GM18868 (cell line): ENCODE data around the gene MTFR1L.

ENCODE experiments used
- ATAC-seq: cut with Tn5 transposase; IDR thresholded peaks from one replicate; pipeline ENCODE4 v1.9.1; 2021; ENCODE audit warnings: mild to moderate bottlenecking, moderate library complexity; ENCODE audit not compliant: unreplicated experiment

The MTFR1L gene

DNA sequence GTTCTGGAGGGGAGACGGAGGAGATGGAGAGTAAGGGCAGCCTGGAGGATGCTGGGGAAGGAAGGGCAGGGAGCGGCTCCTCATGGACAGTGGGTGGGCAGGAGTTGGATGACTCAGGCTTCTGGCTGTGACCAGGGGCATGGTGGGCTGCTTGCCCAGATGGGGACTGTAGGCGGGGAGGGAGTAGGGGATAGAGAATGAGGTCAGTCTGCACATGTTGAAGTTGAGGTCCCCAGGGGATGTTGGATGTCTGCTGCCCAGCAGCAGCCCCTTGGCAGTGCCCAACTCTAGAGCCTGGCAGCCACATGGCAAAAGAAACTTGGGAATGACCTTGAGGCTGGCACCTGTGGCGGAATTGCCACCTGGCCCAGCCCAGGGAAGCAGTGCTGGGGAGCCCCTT is 13.3 kb upstream of the MTFR1L start:
- no peak for ATAC-seq

DNA sequence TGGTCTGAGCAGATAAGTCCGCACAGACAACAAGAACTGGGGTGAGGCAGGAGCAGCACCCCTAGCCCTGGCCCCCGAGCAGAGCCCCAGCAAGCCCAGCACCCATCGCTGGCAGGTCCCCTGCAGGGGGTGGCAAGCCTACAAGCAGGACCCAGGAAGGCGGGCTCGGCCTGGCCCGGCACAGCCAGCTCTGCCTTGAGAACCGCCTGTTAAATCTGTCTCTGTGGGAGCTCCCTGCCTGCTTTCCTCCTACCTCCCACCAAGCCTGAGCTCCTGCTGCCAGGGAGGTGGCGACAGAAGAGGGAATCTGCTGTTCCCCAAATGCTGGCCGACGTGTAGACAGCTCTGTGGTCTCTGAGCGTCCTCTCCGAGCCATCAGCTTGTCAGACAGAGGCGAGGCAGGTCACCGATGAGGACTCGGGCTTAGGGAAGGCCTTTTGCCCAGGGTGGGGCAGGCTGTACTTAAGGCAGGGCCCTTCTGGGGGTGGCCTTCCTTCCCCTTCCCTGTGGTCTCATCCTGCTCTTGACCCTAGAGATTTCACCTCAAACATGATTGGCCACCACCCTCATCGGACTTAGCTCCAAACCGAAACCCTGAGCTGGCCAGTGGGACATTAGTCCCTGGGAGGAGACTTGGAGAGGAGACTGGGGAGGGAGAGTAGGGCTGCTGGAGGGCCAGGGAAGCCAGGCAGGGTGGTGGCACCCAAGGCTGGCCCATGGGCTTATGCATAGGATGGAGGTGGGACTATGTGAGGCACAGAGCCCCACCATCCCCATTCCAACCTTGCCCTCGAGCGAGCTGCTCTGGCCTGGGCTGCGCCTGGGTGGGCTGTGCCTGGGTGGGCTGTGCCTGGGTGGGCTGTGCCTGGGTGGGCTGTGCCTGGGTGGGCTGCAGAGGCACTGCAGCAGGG is 12.0 kb upstream of the MTFR1L start:
- ATAC-seq = no peak

DNA sequence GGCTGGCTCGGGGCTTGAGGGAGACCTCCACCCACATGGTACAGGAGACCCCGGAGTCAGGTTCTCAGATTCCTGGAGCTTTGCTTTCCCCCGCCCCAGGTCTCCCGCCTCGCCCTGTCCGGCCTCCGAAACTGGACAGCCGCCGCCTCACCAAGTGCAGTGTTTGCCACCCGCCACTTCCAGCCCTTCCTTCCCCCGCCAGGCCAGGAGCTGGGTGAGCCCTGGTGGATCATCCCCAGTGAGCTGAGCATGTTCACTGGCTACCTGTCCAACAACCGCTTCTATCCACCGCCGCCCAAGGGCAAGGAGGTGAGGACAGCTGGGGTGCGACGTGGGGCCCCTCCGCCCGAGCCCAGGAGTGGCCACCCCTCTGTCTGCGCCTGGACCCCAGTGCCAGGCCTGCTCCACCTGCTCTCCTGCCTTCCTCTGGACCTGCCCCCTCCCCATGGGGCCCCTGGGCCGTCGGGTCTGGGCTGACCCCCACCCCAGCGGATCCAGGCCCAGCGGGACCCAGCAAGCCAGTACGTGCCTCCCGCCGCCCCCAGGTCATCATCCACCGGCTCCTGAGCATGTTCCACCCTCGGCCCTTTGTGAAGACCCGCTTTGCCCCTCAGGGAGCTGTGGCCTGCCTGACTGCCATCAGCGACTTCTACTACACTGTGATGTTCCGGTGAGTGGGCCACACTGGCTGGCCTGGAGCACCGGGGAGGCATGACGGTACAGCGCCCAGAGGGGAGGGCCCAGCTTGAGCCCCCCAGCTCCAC is 11.1 kb upstream of the MTFR1L start:
- ATAC-seq = no peak

DNA sequence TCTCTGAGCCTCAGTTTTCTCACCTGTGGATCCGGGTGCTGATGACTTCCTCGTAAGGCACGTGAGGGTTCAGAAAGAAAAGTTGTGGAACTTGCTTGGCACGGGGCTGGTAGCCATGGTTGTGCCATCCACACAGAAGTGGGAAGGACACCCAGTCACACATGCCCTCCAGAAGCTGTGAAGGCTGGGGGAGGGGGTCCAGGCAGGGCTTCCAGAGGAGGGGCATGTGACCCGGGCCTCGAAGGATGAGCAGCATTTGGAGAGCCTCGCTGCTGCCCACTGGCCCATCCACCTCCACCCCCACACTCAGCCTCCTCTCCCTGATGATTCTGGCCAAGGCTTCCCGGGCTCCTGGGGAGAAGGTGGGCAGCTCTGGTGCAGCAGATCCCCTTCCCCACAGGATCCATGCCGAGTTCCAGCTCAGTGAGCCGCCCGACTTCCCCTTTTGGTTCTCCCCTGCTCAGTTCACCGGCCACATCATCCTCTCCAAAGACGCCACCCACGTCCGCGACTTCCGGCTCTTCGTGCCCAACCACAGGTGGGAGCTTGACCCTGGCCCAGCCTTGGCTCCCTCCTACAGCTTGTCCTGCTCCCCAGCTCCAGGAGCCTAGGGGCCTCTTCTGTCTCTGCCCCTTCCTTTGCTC is 10.3 kb upstream of the MTFR1L start:
- ATAC-seq = no peak

DNA sequence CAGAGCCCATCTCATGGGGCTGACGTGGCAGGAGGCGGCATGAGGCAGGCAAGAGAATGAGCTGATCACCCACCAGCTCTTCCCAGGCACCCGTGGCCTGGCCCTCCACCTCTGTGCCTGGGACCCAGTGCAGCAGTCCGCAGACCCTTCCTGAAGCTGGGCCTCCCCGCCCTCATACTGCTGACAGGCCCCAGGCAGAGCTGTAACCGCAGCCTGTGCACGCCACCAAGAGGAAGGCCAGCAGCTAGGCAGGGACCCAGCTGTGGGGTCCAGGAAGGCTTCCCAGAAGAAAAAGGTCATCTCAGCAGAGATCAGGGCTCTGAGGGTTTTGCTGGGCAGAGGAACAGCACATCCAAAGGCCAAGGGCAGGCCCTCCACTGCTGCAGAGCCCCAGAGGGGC is 9.8 kb upstream of the MTFR1L start:
- ATAC-seq = no peak

DNA sequence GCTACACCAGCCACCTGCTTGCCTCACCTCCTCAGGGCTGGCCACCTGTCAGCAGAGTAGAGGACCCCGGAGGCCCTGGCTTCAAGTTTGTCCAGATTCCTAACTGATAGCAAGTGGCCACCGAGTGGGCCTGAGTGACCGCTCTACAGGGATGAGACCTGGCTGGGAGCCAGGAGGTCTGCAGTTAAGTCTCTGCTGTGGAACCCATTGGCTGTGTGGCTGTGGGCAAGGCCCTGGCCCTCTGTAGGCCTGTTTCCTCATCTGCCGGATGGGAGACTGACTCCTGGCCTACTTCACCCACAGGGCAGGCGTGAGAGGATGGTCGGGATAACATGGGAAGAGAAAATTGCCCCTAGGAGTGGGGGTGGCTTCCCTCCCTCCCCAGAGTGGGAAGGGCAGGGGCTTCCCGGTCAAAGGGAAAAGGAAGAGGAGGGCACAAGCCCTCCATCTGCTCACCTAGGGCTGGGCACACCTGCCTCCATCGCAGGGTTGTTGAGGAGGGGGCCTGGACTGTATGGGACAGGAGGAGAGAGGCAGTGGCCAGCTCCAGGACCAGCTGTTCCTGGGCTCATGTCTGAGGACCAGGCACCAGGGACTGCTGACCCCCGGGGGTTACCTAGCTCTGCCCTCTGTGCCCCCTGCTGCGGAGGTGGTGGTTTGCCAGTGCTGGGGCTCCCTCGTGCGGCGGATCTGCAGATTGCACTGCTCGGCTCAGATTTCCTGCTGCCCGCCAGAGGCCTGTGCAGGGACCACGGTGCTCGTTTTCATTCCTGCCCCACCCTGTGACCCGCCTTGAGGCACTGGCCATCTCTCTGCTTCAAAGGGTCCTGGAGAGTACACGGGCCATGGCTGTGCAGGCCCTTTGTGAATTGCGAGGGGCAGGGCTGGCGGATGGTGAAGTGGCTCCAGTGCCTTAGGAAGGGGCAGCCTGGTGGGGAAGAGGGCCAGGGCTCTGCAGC is 9.1 kb upstream of the MTFR1L start:
- ATAC-seq = no peak

DNA sequence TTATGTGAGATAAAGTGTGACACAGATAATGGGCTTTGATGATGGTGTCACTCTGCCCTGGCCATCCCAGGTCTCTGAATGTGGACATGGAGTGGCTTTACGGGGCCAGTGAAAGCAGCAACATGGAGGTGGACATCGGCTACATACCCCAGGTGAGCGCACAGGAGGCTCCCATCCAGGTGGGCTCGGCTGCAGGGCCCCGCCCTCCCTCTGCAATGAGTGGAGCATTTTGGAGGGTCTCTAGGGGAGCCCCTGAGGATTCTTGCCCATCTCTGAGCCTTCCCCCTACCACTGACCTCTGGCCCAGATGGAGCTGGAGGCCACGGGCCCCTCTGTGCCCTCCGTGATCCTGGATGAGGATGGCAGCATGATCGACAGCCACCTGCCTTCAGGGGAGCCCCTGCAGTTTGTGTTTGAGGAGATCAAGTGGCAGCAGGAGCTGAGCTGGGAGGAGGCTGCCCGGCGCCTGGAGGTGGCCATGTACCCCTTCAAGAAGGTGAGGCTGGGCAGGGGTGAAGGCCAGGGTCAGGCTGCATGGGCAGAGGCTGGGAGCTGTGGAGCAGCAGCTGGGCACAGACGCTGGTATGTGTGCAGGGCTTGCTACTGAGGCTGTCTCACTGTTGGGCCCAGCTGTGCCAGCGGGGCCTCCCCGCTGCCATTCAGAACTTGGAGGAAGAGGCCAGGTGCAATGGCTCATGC is 8.2 kb upstream of the MTFR1L start:
- no peak for ATAC-seq

DNA sequence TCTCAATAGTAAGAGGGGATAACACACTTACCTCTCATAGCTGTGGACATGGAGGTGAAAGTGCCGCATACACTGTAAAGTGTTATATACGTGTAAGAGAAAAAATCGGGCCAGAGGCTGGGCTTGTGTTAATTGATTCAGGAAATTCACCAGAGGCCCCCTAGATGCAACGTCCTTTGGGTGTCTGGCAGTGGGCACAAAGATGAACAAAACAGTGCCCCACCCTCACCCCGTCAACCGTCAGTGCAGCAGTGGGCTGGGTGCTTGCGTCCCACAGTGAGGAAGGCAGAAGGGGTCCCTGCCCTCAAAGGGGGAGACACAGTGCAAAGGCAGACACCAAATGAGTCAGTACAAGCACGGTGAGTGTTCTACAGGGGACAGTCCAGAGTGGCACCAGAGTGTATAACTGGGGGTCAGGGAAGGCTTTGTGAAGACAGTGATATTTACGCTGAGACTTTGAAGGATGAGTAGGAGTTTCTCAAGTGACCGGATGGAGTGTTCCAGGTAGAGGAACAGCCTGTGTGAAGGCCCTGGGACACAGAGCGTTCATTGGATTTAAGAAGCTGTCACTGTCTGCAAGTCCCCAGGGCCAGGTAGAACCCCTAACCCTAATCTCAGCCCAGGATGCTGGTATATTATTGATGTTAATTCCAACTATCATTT is 6.6 kb upstream of the MTFR1L start:
- no peak for ATAC-seq

DNA sequence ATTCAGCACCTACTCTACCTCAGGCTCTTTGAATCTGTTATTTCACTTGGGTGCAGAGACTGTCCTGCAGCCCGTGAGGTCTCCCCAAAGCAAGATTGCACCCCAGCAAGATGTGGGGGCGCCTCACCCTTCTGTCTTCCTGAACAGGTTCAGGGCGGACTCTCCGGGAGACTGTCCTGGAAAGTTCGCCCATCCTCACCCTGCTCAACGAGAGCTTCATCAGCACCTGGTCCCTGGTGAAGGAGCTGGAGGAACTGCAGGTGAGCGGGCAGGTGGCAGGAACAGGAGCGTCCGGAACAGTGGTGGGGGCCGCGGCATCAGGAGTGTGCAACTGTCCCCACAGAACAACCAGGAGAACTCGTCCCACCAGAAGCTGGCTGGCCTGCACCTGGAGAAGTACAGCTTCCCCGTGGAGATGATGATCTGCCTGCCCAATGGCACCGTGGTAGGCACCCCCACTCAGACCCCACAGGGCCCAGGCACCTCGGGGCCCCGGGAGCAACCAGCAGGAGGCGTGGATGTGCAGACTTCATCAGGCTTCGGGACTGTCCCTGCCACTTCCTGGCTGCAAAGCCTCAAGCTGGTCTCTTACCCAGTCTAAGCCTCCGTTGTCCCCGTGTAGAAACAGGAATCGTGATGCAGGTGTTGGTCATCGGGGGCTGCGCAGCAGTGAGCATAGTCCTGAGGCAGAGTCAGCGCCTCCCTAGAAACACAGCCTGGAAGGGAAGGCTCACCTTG is 5.9 kb upstream of the MTFR1L start:
- no peak for ATAC-seq

DNA sequence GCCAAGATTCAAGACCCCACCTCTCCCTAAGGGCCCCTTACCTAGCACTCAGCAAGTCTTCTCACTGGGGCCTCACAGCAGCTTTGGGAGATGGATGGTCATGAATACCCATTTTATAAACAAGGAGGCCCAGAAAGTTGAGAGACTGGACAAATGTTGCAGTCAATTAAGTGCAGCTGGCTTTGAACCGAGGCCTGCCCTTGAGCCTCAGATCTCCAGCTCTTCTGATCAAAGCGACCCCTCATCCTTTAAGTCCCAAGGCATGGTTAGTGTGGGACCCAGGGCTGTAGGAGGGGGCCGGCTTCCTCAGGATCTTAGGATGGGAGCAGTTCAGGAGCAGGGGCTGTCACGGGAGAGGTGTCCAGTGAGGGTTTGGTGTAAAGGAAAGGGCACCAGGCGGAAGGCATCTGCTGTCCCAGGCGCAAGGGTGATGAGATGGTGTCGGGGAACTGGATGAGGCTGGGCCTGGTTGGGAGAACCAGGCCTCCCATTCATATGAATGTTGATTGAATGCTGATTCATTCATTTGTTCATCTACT is 5.1 kb upstream of the MTFR1L start:
- no peak for ATAC-seq

DNA sequence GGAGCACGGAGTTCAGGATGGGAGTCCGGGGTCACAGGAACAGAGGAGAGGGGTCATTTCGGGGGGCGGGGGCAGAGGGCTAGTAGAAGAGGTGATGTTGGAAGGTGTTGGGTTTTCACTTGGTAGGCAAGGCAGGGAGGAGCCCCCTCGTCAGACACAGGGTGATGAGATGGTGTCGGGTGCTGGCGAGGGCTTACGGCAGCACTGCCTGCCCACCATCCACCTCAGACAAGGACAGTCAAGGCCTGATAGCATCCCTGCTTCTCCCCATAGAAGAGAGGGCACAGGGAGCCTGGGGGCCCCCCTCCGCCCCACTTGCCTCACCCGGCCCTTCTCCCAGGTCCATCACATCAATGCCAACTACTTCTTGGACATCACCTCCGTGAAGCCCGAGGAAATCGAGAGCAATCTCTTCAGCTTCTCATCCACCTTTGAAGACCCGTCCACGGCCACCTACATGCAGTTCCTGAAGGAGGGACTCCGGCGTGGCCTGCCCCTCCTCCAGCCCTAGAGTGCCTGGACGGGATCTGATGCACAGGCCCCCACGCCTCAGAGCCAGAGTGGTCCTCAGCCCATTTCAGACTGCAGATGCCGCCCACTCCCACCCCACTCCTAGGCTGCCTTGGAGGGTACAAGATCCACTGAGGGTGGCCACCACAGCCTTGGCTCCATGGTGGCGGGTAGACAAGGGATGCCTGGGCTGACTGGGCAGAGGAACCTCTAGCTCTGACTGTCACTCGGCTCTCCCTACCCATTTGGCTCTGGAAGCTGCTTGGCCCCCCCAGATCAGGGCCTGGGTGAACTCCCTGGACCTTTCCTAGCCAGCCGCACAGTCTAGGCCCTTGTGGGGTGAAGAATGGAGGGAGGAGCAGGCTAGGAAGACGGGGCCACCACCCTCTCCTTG is 4.3 kb upstream of the MTFR1L start:
- no peak for ATAC-seq

DNA sequence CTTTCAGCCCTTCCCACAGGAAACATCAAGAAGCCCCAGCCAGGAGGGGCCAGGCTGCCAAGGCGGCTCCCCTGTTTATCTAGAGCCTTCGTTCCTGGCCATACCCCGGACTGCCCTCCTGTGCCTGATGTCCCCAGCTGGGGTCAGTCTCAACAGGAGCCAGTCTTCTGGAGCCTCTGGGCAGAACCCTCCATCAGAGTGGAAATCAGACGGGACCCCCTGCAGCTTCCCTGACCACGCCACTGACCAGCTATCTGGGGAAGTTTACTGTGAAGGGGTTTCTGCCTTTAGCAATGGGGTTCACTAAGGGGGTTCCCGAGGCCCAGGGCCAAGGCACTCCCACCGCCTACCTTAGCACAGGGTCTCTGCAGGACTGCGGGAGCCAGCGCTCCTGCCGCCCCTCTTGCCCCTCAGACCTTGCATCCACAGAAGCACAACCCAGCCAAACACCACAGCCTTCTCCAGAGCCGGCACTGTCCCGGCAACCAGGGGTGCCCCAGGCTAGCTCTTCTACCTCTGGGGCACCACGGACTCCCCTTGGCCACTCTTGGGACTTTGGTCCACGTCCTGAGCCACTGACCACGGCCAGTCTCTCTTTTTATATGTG is 3.5 kb upstream of the MTFR1L start:
- ATAC-seq = no peak

DNA sequence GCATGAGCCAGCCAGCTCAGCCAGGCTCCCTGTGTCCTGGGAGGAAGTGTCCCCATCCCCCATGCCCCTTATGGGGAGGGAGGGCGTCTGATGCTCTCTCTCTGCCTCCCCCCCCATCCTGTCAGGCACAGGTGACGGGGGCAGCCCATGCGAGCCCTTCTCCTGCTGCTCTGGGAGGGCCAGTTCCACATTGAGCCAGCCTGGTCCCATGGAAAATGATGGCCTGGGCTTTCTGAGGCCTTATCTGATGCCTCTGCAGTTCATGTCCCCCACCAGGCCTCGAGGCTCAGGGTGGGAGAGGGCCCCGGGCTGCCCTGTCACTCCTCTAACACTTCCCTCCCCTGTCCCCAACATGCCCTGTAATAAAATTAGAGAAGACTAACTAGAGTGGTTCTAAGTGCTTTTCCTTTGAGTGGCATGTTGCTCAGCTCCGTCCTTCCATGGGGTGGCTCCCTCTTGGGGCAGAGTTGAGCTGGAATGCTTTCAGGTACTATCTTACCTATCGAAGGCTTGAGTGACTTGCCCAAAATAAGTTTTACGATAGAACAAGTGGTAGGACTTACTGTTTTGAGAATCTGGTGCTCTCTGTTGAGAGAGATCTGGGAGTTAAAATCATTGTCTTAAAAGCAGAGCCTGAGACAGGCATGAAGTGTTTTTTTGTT is 1.8 kb upstream of the MTFR1L start:
- no peak for ATAC-seq

DNA sequence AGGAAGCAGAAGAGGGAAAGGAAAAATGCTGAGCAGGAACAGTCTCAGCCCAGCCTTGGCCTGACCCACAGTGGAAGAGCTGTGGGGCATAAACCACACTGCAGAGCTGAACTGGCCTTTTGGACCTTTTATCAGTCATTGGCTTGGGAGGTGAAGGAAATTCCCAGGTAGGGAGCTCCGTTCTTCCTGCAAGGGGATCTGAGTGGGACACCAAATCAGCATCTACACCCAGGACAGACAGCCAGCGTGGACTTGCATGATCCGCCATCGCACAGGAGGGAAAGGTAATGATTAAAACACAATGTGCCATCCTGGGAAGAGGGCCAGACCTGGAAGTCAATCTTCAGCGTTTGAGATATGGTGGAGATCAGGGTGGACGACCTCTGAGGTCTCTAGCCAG is 1.2 kb upstream of the MTFR1L start:
- ATAC-seq = no peak

DNA sequence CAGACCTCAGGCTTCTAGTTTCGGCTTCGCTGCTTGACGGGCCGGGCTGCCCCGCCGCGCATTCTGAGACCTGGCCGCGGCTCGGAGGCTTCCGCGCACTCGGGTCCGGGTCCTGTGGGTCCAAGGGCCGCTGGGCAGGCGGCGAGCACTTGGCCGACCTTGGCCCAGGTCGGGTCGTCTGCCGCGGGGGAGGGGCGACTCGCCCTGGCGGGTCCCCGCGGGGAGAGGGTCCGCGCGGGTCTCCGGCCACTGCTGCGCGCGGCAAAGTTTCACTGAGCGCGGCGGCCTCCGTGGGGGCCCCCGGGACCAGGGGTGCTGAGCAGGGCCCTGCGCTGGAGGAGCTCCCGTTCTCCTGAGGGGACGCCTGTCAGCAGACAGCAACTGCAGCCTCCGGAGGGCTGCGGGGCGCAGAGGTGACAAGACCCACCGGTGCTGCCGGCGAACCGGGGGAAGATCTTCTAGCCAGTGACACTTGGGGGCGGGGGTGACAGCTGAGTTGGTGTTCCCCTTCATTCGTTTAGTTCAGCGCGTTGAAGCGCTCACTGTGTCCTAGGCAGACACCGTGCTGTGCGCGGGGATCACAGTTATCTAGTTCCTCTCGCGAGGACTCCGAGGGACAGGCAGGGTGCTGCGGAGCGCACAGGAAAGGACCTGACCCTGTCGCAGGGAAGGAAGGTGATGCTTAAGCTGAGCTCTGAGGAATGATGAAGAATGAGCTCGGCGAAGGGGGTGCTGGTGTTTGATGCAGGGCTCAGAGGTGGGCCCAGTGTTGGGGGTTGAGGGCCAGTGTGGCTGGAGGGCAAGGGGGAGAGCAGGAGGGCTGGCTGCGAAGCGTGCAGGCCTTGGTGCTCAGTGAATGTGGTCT is 725 bp downstream of the MTFR1L start:
- peak; percentile 63 for ATAC-seq

DNA sequence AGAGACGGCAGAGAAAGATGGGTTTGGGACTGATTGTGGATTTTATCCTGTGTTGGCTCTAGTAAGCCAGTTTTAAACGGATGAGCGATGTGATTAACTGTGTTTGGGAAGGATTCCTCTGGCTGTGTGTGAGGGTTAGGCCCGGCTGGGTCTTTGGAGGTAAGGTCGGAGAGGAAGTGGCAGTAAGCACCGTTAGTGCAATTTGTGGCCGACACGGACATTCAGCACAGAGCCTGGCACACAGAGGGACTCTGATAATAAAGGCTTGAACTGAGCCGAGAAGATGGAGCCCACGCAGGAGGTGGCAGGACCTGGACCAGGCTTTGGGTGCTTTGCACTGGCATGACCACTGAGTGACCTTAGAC is 1.3 kb downstream of the MTFR1L start:
- no peak for ATAC-seq
